HG03520 (cell line): Measurements from ENCODE around the gene LMOD1.
"Not testable (repeated sequence)": the region's sequence is repeated elsewhere in the genome, so short reads cannot be mapped to it uniquely, and the experiment has no call there.

Experiments used
- ATAC-seq: cut with Tn5 transposase; IDR thresholded peaks from one replicate; pipeline ENCODE4 v1.9.1; 2021; ENCODE audit warnings: mild to moderate bottlenecking, moderate library complexity; ENCODE audit not compliant: unreplicated experiment

LMOD1 gene

DNA sequence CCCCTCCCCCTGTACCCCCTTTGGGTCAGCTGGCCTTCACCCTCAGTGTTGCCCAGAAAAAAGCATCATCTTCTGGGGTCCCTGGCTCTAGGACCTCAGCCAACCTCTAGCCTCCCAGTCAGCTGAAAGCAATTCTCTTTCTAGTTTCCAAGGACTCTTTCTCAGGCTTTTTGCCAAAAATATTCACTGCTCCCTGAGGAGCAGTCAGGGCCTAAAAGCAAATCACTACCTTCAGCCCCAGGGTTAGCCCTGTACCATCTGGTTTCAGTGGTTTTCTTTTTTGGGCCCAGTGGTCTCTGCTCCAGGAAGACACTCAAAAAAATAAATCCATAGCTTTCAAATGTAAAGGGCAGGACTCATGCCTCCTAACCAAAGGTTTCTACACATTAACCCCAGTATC, 3.1 kb upstream of the LMOD1 start:
- ATAC-seq: no peak

DNA sequence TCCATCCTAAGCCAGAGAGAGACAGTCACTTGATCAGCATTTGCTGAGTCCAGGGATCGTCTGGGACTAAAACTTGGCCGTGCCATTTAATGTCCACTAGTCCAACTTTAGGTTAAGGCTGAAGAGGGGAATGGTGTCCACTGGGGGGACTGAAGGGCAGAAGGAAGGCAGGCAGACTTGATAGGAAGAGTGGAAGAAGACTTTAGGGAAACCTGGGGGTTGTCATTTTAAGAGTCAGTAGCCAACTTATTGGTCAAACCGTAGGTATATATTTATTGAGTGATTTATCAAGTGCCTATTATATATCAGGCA, 1.3 kb upstream of the LMOD1 start:
- ATAC-seq: no peak

DNA sequence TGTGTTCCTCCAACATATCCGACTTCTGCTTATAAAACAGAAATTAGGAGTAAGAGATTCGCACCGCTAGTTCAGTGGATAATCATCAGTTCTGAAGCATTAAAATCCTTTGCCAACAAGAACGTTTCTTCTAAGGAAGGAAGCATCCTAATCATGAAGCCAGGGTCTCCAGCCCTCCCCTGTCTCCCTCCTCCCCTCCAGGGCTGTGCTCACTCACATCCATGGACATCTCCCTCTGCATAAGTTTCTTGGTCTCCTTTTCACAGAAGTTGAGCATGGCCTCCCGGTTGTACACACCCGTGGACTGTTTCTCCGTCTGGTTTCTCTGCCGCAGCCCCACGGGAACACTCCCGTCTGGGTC, 505 bp downstream of the LMOD1 start:
- ATAC-seq: no peak

DNA sequence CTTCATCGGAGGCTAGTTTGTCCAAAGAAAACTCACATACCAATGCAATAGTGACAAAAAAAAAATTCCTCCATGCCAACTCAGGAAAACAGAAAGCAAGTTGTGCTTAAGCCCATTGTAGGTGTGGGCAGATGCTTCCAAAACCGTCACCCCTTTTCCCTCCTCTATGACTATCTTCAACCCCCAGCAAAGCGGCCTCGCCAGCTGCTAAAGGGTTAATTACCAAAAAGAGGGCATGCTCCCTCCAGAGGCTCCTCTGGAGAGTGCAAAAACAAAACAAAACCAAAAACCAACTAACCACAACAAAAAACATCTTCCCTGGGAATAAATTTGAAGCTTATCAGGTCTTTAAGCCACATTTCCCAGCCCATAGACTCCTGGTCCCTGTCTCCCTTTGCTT, 1.2 kb downstream of the LMOD1 start:
- ATAC-seq: no peak

DNA sequence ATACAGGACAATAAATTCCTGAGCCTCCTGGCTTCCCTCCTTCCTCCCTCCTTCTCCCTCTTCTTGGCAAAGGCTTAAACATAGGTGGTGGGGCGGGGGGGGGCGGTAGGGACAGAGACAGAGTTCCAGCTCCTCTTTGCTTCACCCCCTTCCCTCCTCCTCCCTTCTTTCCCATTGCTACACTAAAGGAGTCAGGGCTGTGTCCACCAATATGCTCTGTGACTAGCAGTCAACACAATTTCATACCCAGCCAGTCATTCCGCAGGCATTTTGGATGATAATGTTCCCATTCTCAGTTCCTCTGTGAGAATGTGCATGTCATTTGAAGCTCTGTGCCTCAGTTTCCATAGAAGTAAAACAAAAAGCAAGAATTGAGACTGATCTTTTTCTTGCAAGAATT, 1.7 kb downstream of the LMOD1 start:
- ATAC-seq: no peak

DNA sequence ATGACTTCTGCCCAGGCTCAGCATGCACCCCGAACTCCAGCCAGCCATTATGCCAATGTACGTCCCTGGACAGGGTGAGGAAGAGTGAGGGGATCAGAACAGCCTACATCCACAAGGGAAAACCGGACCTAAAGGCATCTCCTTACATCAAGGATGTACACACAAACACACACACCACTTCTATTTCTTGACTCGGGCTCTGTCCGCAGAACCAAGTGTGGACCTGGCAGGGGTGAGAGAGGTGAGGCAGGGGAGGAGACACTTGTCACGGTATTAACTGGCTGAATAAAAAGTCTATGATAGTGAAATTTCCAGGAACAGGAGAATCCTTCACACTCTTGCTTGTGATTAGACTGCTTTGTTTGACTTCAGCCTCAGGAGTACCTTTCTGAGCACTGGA, 2.3 kb downstream of the LMOD1 start:
- no peak for ATAC-seq

DNA sequence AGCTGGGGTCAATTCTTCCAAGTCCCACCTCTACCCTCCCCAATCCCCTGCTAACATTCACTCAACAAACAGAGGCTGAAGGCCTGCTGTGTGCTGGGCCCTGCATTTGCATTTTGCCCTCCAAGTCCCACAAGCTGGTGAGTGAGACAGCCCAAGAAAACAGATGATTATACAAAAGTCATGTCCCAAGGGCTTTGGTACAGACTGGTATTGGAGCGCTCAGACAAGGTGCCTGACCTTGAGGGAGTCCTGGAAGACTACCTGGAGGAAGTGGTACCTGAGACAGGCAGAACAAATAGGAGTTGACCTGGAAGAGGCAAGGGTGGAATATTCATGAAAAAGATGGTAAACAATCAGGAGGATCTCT, 4.2 kb downstream of the LMOD1 start:
- no peak for ATAC-seq

DNA sequence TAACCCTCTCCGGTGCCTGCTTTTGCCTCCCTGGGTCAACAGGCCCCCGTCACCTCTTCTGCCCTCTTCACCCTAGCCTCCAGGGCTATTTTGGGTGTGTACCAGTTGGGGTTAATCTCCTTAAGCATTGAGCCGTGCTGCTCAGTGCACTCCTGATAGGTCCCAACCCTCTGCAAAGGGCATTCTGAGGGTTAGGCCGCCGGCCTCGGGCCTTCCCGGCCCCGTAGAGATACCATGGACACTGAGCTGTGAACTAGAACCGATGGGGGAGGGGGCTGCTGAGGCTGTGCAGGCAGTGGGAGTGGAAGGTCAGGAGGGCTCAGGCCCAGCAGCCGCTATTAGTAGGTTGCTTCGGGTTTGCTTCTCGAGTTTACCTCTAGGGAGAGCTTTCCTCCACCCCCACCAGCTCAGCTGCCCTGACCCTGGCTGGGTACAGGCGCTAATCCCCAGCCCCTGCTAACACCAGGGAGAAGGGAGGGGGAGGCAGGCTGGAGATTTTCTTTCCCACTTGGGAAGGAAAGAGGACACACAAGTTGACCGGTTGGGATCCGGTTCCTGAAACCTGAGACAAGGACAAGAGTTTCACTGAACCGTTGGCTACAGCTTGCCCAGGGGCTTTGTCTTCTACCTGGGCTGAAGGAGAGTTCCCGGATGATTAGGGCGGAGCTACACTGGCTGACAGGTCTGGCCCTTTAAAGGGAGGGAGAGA, 4.8 kb downstream of the LMOD1 start:
- no peak for ATAC-seq

DNA sequence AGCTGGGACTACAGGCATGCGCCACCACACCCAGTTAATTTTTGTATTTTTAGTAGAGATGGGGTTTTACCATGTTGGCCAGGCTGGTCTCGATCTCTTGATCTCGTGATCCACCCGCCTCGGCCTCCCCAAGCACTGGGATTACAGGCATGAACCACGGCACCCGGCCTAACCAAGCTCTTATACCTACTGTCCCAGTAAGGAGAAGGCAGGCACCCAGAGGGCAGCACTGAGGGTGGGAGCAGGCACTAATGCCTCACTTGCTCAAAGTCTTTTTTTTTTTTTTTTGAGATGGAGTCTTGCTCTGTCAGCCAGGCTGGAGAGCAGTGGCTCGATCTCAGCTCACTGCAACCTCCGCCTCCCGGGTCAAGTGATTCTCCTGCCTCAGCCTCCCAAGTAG, 6.0 kb downstream of the LMOD1 start:
- ATAC-seq: not testable (repeated sequence)

DNA sequence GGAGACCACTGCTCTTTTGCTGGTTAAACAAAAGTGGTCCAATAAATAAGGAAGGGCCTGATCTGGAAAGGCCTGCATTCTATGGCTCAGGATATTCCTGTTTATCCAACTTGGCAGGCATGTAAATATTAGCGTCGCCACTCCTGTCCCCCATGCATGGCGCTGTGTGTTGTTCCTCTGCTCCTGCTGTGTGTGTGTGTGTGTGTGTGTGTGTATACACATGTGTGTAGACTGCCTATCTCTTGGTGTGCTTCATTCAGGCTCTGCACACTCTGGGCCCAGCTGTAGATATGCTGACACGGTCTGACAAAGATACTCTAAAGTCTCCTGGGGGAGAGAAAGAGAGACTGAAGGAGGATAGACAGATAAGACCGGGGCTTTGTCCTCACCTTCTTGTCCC, 6.8 kb downstream of the LMOD1 start:
- ATAC-seq: no peak

DNA sequence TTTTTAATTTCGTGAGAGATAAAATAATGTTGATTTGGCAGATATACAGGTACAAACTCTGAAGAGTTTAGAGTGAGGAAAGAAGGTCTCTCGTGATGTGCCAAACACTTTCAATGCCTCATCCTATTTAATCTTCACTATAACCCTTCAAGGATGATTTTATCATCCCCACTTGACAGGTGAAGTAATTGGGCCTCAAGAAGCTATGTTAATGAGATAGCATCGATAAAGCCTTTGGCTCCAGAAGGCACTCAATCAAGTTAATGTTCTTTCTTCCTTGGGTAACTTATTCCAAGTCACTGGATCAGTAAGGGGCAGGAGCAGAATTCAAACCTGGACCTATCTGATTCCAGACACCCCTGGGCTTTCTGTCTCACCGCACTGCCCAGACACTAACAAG, 7.2 kb downstream of the LMOD1 start:
- ATAC-seq: no peak

DNA sequence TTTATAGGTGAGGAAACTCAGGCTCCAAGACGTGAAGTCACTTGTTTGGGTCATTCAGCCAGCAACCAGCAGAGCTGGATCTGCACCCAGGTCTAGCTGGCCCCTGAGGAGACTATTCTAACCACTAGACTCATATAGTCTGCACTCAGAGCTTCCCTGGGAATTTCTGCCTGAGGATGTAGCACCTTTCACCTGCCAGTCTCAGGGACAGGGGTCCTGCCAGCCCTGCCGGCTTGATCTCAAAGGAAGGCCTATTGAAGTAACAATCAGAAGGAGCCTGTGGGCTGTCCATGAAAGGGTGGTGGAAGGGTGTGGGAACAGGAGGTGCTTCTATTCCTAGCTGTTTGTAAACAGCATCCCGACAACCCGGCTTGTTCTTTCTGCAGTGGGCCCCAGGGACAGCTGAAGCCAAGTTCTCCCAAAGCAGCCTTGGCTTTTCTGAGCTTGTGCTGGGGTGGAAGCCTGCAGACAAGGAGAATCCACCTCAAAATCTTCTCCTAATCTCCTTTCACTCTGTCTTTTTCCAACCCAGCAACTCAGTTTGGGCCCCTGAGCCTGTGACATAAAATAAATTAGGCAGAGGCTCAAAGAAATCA, 7.8 kb downstream of the LMOD1 start:
- ATAC-seq: no peak

DNA sequence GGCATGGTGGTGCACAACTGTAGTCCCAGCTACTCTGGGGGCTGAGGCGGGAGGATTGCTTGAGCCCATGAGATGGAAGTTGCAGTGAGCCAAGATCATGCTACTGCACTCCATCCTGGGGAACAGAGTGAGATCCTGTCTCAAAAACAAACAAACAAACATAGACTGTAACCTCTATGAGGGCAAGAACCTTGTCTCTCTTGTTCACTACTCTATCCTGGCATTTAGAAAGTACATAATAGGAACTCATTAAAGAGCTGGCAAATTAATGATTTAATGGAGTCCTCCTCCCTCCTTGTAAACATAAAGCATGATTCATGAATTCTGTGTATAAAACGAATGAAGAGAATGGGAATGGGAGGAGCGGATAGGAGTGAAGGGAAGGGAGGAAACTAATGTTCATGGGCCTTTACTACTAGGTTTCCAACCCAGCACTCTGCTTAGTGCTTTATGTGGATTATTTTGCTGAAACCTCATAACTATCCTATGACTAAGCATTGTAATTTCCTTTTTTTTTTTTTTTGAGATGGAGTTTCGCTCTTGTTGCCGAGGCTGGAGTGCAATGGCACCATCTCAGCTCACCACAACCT, 8.6 kb downstream of the LMOD1 start:
- no peak for ATAC-seq

DNA sequence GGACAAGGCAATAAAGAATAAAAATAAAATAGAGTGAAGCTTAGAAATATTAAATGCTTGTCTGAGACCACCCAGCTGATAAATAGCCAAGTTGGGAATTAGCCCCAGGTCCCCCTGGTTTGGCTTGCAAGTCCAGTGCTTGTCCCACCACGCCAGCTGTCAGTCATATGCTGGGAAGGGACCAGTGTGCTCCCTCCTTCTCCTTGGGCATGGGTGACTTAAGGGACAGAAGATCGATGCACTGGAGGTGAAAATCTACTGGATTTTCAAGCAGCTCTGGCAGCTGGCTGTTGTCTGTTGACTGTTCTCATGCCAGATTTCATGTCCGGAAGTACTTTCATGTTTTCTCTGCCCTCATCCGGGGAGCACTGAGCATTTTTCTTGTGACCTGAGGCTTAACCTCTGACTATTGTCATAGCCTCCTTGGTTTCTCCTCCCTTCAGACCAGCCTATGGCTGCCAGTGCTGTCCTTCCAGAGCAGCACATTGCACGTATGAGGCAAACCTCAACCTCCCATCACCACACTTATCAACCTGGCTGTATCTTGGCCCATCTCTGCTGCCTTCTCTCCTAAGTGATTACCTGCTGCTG, 12.4 kb downstream of the LMOD1 start:
- no peak for ATAC-seq

DNA sequence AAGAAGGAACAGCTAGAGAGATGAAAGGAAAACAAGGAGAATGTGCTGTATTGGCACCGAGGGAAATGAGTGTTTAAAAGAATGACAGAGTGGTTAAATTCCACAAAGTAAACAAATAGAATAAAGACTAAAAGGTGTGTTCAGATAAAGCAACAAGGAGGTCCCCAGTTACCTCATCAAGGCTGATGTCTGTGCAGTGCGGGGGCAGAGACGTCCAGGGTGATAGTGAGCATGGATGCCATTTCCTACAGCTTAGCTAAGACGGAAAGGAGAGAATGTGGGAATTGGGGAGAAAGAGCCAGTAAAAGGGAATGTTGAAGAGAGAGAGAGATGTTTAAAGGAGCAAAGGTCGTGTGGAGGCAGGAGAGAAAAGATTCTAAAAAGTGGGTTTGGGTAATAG, 15.5 kb downstream of the LMOD1 start:
- no peak for ATAC-seq

DNA sequence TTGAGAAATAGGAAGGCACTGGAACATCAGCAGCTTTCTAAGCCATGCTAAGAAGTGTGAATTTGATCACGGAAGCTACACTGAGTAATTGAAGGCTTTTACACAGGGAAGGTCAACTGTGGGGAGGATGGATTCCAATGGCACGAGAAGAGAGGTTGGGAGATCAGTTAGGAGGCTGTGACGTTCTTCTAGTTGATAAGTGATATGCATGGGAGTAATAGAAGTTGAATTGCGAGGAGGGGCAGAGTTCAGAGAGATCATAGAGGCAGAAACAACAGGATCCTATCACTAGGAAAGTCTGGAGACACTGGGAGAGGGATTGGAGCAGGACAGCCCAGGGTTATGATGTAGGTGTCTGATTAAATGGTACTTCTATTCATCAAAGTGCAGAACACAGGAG, 16.2 kb downstream of the LMOD1 start:
- no peak for ATAC-seq

DNA sequence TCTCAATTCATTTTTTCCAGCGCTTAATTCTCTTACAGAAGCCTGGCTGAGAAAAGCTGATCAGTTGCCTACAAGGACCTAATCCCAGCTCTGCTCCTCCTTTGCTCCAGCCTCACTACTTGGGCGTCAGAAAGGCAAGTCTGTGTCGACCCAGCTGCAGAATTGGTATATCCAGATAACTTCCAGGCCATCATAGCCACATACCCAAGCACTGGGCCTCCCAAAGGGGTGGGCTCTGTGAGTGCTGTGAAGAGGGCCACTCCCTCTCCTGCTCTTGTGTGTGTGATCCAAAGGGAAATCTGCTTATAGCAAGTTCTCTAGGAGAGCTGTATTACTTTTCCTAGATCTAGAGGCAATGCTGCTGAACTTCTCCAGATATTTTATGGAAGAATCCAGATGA, 18.1 kb downstream of the LMOD1 start:
- ATAC-seq: no peak

DNA sequence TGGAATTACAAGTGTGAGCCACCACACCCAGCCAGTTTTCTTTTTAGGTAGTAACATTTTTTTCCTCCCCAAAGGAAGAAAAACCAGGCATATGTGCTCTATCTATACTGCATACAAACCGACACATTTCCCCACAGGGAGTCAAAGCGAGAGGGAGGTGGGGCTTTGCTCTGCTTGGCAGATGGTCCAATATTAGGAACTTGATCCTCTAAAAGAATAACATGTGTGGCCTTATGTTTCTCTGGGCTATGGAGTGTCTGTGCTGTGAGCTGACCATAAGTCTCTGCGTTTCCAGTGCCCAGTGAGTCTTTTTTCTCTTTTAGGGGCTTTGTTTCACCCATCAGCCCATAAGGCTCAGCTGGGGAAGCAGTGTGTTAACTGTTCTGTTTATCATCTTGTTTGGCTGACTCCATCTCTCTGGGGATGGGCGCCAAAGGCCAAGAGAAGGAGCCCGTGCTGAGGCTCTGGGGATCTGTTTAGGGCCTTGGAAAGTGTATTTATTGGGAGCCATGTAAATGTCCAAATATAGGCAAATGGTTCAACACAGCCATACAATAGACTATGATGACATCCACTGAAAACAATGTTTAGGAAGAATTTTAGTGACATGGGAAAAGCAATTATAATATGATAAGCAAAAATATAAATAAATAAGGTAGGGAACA, 20.2 kb downstream of the LMOD1 start:
- no peak for ATAC-seq

DNA sequence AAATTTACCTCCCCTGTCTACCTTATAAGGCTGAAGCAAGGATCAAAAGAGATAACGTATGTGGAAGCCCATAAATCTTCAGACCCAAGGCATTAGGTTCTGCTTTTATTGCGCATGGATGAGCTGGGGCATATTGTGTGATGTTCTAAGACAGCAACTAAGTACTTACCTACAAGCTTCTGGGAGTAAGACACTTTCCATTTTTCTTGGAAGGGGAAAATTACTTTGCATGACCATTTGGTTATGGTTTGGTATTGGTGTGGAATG, 21.1 kb downstream of the LMOD1 start:
- no peak for ATAC-seq

DNA sequence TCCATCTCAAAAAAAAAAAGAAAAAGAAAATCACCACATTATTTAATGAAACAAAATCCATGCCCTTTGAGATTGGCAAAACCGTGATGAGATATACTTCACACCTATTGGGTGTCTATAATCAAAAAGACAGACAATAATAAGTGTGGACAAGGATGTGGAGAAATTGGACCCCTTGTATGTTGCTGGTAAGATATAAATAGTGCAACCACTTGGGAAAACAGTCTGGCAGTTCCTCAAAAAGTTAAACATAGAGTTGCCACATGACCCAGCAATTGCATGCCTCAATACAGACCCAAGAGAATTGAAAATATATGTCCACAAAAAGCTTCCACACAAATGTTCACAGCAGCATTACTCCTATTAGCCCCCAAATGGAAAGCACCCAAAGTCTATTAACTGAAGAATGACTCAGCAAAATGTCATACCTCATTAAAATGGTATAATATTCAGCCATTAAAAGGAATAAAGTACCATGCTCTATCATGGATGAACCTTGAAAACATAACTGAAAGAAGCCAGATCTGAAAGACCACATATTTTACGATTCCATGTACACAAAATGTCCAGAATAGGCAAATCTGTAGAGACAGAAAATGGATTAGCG, 24.3 kb downstream of the LMOD1 start:
- no peak for ATAC-seq

DNA sequence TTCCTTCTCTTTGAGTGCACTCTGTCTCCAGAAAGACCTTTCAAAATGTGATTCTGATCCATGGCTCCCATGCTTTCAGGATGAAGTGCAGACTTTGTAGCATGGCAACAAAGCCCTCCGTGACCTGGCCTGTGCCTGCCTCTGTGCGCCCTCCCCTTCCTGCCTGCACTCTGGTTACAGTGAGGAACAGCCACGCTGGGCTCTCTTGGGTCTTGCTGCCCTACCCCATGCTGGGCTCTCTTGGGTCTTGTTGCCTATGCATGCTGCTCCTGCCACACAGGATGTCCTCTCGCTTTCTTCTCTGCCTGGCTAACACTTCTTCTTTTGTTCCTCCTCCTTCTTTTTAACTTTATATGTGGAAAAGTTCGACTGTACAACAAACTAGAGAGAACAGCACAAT, 28.0 kb downstream of the LMOD1 start:
- ATAC-seq: no peak
